ENCODE results near the gene CREM. TPM values are rescaled to one million over a fixed set of nuclear protein-coding genes. Genes with fewer than 3 reads are reported as not detected.

CREM gene
- total RNA-seq, 4 donors from 2014 or later: 24.3 to 42.5 (median 30.1) TPM

GRCh38 chr10:35167342-35167741, 40.7 kb downstream of the CREM start:
- ATAC-seq (no peak), DNase-seq (no peak)
- H3K4me1 ChIP-seq: peaks cover 3 to 6% of the 10 kb centered on the region in 2 donors
- no peak overlapping the region for H3K4me3 ChIP-seq
- no peaks in the 10 kb centered on the region for H3K9me3 ChIP-seq
- no peak overlapping the region for H3K27ac ChIP-seq
- TF ChIP-seq CTCF (IDR thresholded peaks at IDR 0.05 in 4 of 5, conservative IDR thresholded peaks at IDR 0.05 in 1 of 5) (no peak), POLR2A (IDR thresholded peaks at IDR 0.05) (no peak)
- no peaks in the 10 kb centered on the region for H3K27me3 ChIP-seq
- H3K36me3 ChIP-seq: no peaks in the 10 kb centered on the region
- intact Hi-C loops (cut with DNase I; ENCODE audit: low total_unique reads) (no loop called here), in situ Hi-C loops (cut with MboI; ENCODE audit: low sequenced_read_pairs in 4 of 4) (no loop called here)

- Histone ChIP-seq H3K4me3 (no peak overlapping the region), H3K27me3 (no peaks in the 10 kb centered on the region), H3K27ac (peak overlapping the region in 2 of 4 donors; percentile 8 to 27), H3K9me3 (no peaks in the 10 kb centered on the region), H3K36me3 (no peaks in the 10 kb centered on the region), H3K4me1 (peaks cover 9 to 15% of the 10 kb centered on the region in 2 donors)
- ATAC-seq (no peak), DNase-seq (no peak)
- intact Hi-C loops (cut with DNase I; ENCODE audit: low total_unique reads): no loop called here
- in situ Hi-C loops (cut with MboI; ENCODE audit: low sequenced_read_pairs in 4 of 4): no loop called here
- TF ChIP-seq POLR2A (IDR thresholded peaks at IDR 0.05) (no peak), CTCF (IDR thresholded peaks at IDR 0.05 in 4 of 5, conservative IDR thresholded peaks at IDR 0.05 in 1 of 5) (no peak)
These were observed 45.5 kb downstream of the CREM start for GRCh38 chr10:35172146-35172545.

GRCh38 chr10:35172574-35172973, 45.9 kb downstream of the CREM start:
- TF ChIP-seq CTCF (IDR thresholded peaks at IDR 0.05 in 4 of 5, conservative IDR thresholded peaks at IDR 0.05 in 1 of 5) (no peak), POLR2A (IDR thresholded peaks at IDR 0.05) (no peak)
- no peak overlapping the region for H3K4me3 ChIP-seq
- intact Hi-C loops (cut with DNase I; ENCODE audit: low total_unique reads): no loop called here
- DNase-seq: peak; percentile 24
- ATAC-seq: peak in 1 of 2 donors; percentile 47
- H3K27me3 ChIP-seq: no peaks in the 10 kb centered on the region
- peak overlapping the region in 3 of 4 donors; percentile 3 to 34 (median 8) for H3K27ac ChIP-seq
- no peaks in the 10 kb centered on the region for H3K9me3 ChIP-seq
- H3K4me1 ChIP-seq: peaks cover 9 to 15% of the 10 kb centered on the region in 2 donors
- in situ Hi-C loops (cut with MboI; ENCODE audit: low sequenced_read_pairs in 4 of 4): no loop called here
- no peaks in the 10 kb centered on the region for H3K36me3 ChIP-seq

- no peaks in the 10 kb centered on the region for H3K4me1 ChIP-seq
- in situ Hi-C loops (cut with MboI; ENCODE audit: low sequenced_read_pairs in 4 of 4) (no loop called here), intact Hi-C loops (cut with DNase I; ENCODE audit: low total_unique reads) (no loop called here)
- no peaks in the 10 kb centered on the region for H3K9me3 ChIP-seq
- no peaks in the 10 kb centered on the region for H3K27me3 ChIP-seq
- no peak for TF ChIP-seq POLR2A (IDR thresholded peaks at IDR 0.05)
- TF ChIP-seq CTCF (IDR thresholded peaks at IDR 0.05 in 4 of 5, conservative IDR thresholded peaks at IDR 0.05 in 1 of 5): no peak
- no peak for DNase-seq
- ATAC-seq: no peak
- no peak overlapping the region for H3K4me3 ChIP-seq
- H3K36me3 ChIP-seq: peaks cover 0 to 8% of the 10 kb centered on the region in 2 donors
- H3K27ac ChIP-seq: no peak overlapping the region
These were observed 51.7 kb downstream of the CREM start for GRCh38 chr10:35178331-35178730.

Measured in gastrocnemius medialis (tissue), 4 donors.